Neuronal stem cell (in vitro differentiated cells): ENCODE data around the gene FAM170A.

Experiments used
- DNase-seq: peaks from one replicate; pipeline ENCODE4 v3.0.0-alpha.2; 2013; ENCODE audit warnings: low spot score
- H2AFZ ChIP-seq: one replicate; pipeline ENCODE4 v1.6.1; 2013; ENCODE audit warnings: mild to moderate bottlenecking, low read length, inconsistent platforms
- H2AK5ac ChIP-seq: 2 replicates; pipeline ENCODE4 v1.6.1; 2013; ENCODE audit warnings: low read depth, mild to moderate bottlenecking, inconsistent platforms, low read length, moderate library complexity, mixed read lengths
- H2BK120ac ChIP-seq: 2 replicates; pipeline ENCODE4 v1.6.1; 2013; ENCODE audit warnings: low read depth, mild to moderate bottlenecking, inconsistent platforms, low read length, moderate library complexity, mixed read lengths
- H2BK12ac ChIP-seq: one replicate; pipeline ENCODE4 v1.6.1; 2013; ENCODE audit warnings: low read length, inconsistent platforms
- H2BK15ac ChIP-seq: 2 replicates; pipeline ENCODE4 v1.6.1; 2013; ENCODE audit warnings: mild to moderate bottlenecking, low read length, inconsistent platforms, mixed read lengths
- H2BK5ac ChIP-seq: one replicate; pipeline ENCODE4 v1.6.1; 2013; ENCODE audit warnings: inconsistent platforms, mild to moderate bottlenecking, low read length, moderate library complexity
- H3K14ac ChIP-seq: one replicate; pipeline ENCODE4 v1.6.1; 2013; ENCODE audit warnings: low read length, inconsistent platforms
- H3K18ac ChIP-seq: 2 replicates; pipeline ENCODE4 v1.6.1; 2013; ENCODE audit warnings: low read length, inconsistent platforms
- H3K23ac ChIP-seq: 2 replicates; pipeline ENCODE4 v1.6.1; 2013; ENCODE audit warnings: low read depth, mild to moderate bottlenecking, mixed read lengths, low read length, inconsistent platforms; ENCODE audit not compliant: poor library complexity
- H3K27ac ChIP-seq: replicated peaks from 3 replicates; pipeline ENCODE4 v1.5.1; 2013; ENCODE audit warnings: low read length, inconsistent platforms
- H3K27me3 ChIP-seq, 3 experiments: 2 replicates each; pipeline ENCODE4 v1.6.1; 2013; ENCODE audit warnings: low read length in 3 of 3, mild to moderate bottlenecking in 2 of 3, inconsistent platforms in 1 of 3, low read depth in 1 of 3, mixed read lengths in 1 of 3, moderate library complexity in 1 of 3; ENCODE audit not compliant: control insufficient read depth in 3 of 3, insufficient read depth in 3 of 3
- H3K36me3 ChIP-seq, 2 donors: replicated peaks in 1 of 2; 2 replicates each; pipeline ENCODE4 v1.6.1; 2013; ENCODE audit warnings: low read length in 2 of 2; ENCODE audit not compliant: control insufficient read depth in 2 of 2, insufficient read depth in 2 of 2
- H3K4ac ChIP-seq: 2 replicates; pipeline ENCODE4 v1.6.1; 2013; ENCODE audit warnings: inconsistent platforms, mild to moderate bottlenecking, low read length, moderate library complexity
- H3K4me1 ChIP-seq, 2 donors: 1 replicate in 1 of 2; 2 replicates in 1 of 2; pipeline ENCODE4 v1.6.1; 2013; ENCODE audit warnings: low read length in 2 of 2, low read depth in 1 of 2; ENCODE audit not compliant: control insufficient read depth in 2 of 2, insufficient read depth in 1 of 2
- H3K4me2 ChIP-seq: one replicate; pipeline ENCODE4 v1.6.1; 2013; ENCODE audit warnings: mild to moderate bottlenecking, low read length, inconsistent platforms; ENCODE audit not compliant: insufficient read depth, poor library complexity, severe bottlenecking
- H3K4me3 ChIP-seq, 2 donors: 2 replicates each; pipeline ENCODE4 v1.5.1; 2013; ENCODE audit warnings: low read length in 2 of 2, mild to moderate bottlenecking in 2 of 2, inconsistent platforms in 1 of 2, moderate library complexity in 1 of 2
- H3K79me1 ChIP-seq: one replicate; pipeline ENCODE4 v1.6.1; 2013; ENCODE audit warnings: low read depth, mild to moderate bottlenecking, inconsistent platforms, low read length, moderate library complexity
- H3K9ac ChIP-seq: one replicate; pipeline ENCODE4 v1.6.1; 2013; ENCODE audit warnings: mild to moderate bottlenecking, low read depth, low read length, inconsistent platforms; ENCODE audit not compliant: poor library complexity
- H3K9me3 ChIP-seq, 2 donors: replicated peaks in 1 of 2; 2 replicates each; pipeline versions ENCODE3 to v1.6.1; 2013; ENCODE audit warnings: low read length in 2 of 2, mild to moderate bottlenecking in 2 of 2, inconsistent platforms in 1 of 2, low read depth in 1 of 2, mixed read lengths in 1 of 2, moderate library complexity in 1 of 2; ENCODE audit not compliant: control insufficient read depth in 2 of 2, insufficient read depth in 1 of 2
- H4K8ac ChIP-seq: one replicate; pipeline ENCODE4 v1.6.1; 2013; ENCODE audit warnings: low read depth, mild to moderate bottlenecking, inconsistent platforms, low read length, moderate library complexity
- H4K91ac ChIP-seq: one replicate; pipeline ENCODE4 v1.6.1; 2013; ENCODE audit warnings: low read length, low read depth, mild to moderate bottlenecking, inconsistent platforms; ENCODE audit not compliant: poor library complexity
- WGBS, 2 donors: extraction: QIAGEN DNeasy Blood & Tissue Kit; methylation state at CpG; one replicate each; pipeline ENCODE4 v1.1.7; 2013; ENCODE audit warnings: missing lambda C conversion rate in 2 of 2, mixed read lengths in 1 of 2; ENCODE audit not compliant: insufficient read length in 2 of 2, insufficient replicate concordance in 1 of 2; ENCODE audit errors: extremely low coverage in 2 of 2; 5-methylcytosine and 5-hydroxymethylcytosine counted together

The FAM170A gene

DNA sequence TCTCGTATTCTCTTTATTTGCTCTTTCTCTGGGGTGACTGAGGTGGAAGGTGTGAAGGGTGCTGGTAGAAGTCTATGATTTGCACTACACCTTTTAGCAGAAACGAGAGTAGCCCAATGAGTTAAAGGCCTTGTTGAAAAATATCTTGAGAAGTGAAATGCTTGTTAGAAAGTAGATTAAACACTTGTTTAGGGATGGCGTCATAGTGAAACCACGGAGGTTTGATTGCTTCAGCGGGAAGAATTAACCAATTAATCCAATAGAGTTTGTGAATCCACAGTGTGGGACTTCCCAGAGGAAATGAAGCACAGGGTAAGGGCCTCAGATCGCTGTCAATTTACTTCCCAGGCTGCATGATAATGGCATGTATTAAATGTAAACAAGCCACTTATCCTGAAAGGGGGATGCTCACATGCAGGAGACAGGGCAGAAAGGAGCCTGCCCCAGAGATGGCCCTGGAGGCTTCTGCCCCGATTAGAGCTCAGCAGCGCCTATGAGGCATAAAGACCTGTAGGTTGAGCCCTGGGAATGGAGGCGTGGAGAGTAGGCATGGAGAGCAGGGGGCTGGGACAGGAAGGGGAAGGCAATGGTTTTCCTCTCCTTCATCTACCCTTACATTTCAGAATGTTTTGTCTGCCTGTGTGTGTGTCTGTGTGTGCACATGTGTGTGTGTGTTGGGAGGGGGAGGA is 1.5 kb downstream of the FAM170A start:
- H4K91ac ChIP-seq, result no peak overlapping the region
- H2BK12ac ChIP-seq, result no peak overlapping the region
- H2BK120ac ChIP-seq, result no peak overlapping the region
- H3K18ac ChIP-seq, result no peak overlapping the region
- H3K36me3 ChIP-seq, result no peaks in the 10 kb centered on the region
- no peaks in the 10 kb centered on the region for H3K27me3 ChIP-seq
- H3K27ac ChIP-seq, result no peak overlapping the region
- H2BK5ac ChIP-seq, result no peak overlapping the region
- H2AFZ ChIP-seq, result no peak overlapping the region
- no peak overlapping the region for H3K4me3 ChIP-seq
- peaks cover 3% of the 10 kb centered on the region for H3K79me1 ChIP-seq
- no peak overlapping the region for H3K9ac ChIP-seq
- WGBS, 2 donors, result no CpG with 5 or more reads among the region's 9 CpGs
- no peak overlapping the region for H2AK5ac ChIP-seq
- H3K4me1 ChIP-seq, result no peaks in the 10 kb centered on the region
- H2BK15ac ChIP-seq, result no peak overlapping the region
- DNase-seq, result no peak
- no peak overlapping the region for H3K4ac ChIP-seq
- no peaks in the 10 kb centered on the region for H3K9me3 ChIP-seq
- H3K23ac ChIP-seq, result no peak overlapping the region
- no peak overlapping the region for H4K8ac ChIP-seq
- no peak overlapping the region for H3K14ac ChIP-seq
- H3K4me2 ChIP-seq, result no peak overlapping the region

DNA sequence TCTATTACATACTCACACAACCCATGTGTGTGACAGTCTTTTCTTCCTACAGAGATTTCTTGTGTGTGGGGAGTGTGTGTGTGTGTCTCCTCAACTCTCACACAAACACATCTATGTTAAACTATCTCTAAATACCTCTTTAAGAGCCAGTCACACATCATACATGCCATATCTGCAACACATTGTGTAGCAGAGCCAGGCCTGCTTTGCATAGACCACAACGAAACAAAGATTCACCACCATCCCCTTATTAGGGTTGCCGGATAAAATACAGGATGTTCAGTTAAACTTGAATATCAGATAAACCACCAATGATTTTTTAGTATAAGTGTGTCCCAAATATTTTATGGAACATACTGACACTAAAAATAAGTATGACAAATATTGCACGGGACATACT is 2.3 kb downstream of the FAM170A start:
- Histone ChIP-seq H2AK5ac (no peak overlapping the region), H3K18ac (no peak overlapping the region), H3K23ac (no peak overlapping the region), H2BK5ac (no peak overlapping the region), H3K9me3 (no peaks in the 10 kb centered on the region), H3K27ac (no peak overlapping the region), H3K9ac (no peak overlapping the region), H3K4me3 (no peak overlapping the region), H2AFZ (no peak overlapping the region), H3K79me1 (peaks cover 3% of the 10 kb centered on the region), H3K4me2 (no peak overlapping the region), H4K8ac (no peak overlapping the region), H3K14ac (no peak overlapping the region), H2BK15ac (no peak overlapping the region), H2BK12ac (no peak overlapping the region), H2BK120ac (no peak overlapping the region), H4K91ac (no peak overlapping the region), H3K4ac (no peak overlapping the region), H3K27me3 (no peaks in the 10 kb centered on the region), H3K4me1 (no peaks in the 10 kb centered on the region), H3K36me3 (no peaks in the 10 kb centered on the region)
- no peak for DNase-seq
- no CpG with 5 or more reads among the region's 3 CpGs for WGBS, 2 donors

GRCh38 chr5:119651486-119651885 is 22.1 kb downstream of the FAM170A start:
- Histone ChIP-seq H3K4me2 (no peak overlapping the region), H3K14ac (no peak overlapping the region), H3K4me1 (peaks cover 0 to 2% of the 10 kb centered on the region in 2 donors), H3K27ac (no peak overlapping the region), H4K91ac (no peak overlapping the region), H3K36me3 (no peaks in the 10 kb centered on the region), H3K4me3 (no peak overlapping the region), H3K9me3 (no peaks in the 10 kb centered on the region), H2BK15ac (no peak overlapping the region), H2BK5ac (no peak overlapping the region), H2BK12ac (no peak overlapping the region), H2AK5ac (no peak overlapping the region), H3K27me3 (no peaks in the 10 kb centered on the region), H3K23ac (no peak overlapping the region), H2AFZ (no peak overlapping the region), H3K18ac (no peak overlapping the region), H3K4ac (no peak overlapping the region), H3K9ac (no peak overlapping the region), H3K79me1 (no peaks in the 10 kb centered on the region), H4K8ac (no peak overlapping the region), H2BK120ac (no peak overlapping the region)
- DNase-seq, result no peak

- Histone ChIP-seq H3K9ac (no peak overlapping the region), H3K4ac (no peak overlapping the region), H3K23ac (no peak overlapping the region), H2BK12ac (no peak overlapping the region), H2AK5ac (no peak overlapping the region), H2AFZ (no peak overlapping the region), H3K14ac (no peak overlapping the region), H3K27ac (no peak overlapping the region), H2BK120ac (no peak overlapping the region), H3K36me3 (no peaks in the 10 kb centered on the region), H2BK5ac (no peak overlapping the region), H4K8ac (no peak overlapping the region), H3K4me3 (no peak overlapping the region), H3K4me2 (no peak overlapping the region), H3K79me1 (no peaks in the 10 kb centered on the region), H4K91ac (no peak overlapping the region), H3K18ac (no peak overlapping the region), H2BK15ac (no peak overlapping the region), H3K27me3 (no peaks in the 10 kb centered on the region), H3K9me3 (no peaks in the 10 kb centered on the region), H3K4me1 (no peaks in the 10 kb centered on the region)
- no CpG with 5 or more reads among the region's 2 CpGs for WGBS, 2 donors
- DNase-seq, result no peak
Measured at GRCh38 chr5:119655061-119655460, 25.7 kb downstream of the FAM170A start.
